Hematopoietic multipotent progenitor cell (in vitro differentiated cells): ENCODE data around the gene PCDHGC4. TPM values are rescaled to one million over a fixed set of nuclear protein-coding genes. Genes with fewer than 3 reads are reported as not detected.

ENCODE experiments used
- DNase-seq, 3 donors: peaks; one replicate each; pipeline ENCODE4 v3.0.0-alpha.2; 2011 to 2015; ENCODE audit warnings: low read depth in 2 of 3, low spot score in 2 of 3
- total RNA-seq: library from RNA; depleted of rRNA; stranded (reverse); fragments of >200 nt; gene quantifications from one replicate; pipeline ENCODE4 v1.2.3, GENCODE V29; 2012

The PCDHGC4 gene
- total RNA-seq, 1 donor, result 0.54 TPM

DNA sequence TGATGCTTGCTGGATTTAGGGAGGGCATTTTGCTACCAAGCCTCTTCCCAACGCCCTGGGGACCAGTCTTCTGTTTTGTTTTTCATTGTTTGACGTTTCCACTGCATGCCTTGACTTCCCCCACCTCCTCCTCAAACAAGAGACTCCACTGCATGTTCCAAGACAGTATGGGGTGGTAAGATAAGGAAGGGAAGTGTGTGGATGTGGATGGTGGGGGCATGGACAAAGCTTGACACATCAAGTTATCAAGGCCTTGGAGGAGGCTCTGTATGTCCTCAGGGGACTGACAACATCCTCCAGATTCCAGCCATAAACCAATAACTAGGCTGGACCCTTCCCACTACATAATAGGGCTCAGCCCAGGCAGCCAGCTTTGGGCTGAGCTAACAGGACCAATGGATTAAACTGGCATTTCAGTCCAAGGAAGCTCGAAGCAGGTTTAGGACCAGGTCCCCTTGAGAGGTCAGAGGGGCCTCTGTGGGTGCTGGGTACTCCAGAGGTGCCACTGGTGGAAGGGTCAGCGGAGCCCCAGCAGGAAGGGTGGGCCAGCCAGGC lies 27.0 kb downstream of the PCDHGC4 start:
- DNase-seq, result no peak

DNA sequence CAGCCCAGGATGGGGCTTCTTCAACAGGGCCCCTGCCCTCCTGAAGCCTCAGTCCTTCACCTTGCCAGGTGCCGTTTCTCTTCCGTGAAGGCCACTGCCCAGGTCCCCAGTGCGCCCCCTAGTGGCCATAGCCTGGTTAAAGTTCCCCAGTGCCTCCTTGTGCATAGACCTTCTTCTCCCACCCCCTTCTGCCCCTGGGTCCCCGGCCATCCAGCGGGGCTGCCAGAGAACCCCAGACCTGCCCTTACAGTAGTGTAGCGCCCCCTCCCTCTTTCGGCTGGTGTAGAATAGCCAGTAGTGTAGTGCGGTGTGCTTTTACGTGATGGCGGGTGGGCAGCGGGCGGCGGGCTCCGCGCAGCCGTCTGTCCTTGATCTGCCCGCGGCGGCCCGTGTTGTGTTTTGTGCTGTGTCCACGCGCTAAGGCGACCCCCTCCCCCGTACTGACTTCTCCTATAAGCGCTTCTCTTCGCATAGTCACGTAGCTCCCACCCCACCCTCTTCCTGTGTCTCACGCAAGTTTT lies 27.6 kb downstream of the PCDHGC4 start:
- DNase-seq, result peak; percentile 63 to 86 (median 74)

DNA sequence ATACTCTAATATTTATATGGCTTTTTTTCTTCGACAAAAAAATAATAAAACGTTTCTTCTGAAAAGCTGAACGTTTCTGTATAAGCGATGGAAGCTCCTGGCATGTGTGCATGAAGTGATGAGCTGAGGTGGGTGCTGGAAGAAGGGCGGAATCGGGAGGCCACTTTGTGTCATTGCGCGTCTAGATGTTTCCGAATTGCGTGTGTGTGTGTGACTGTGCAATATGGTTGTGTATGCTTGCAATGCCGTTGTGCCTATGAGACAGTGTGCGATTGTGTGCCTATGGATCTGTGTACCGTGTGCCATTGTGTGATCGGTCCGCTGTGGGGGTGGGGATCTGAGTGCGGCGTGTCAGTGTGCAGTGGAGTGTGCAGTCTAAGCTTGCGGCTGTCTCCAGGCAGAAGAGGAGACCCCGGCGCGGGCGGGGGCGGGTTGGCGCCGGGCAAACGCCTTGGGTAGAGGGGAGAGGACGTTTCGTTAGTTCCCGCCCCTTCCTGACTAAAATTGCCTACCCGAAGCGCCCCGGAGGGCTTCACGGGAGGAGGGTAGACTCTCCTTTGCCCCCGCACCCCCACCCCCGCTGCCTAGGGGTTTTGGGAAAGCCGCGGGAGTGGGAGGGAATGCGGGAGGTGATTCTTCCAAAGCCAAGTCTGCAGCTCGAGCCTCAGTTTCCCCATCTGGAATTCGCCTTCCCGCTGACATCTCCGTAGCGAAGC lies 28.2 kb downstream of the PCDHGC4 start:
- peak in 2 of 3 donors; percentile 35 to 56 for DNase-seq

DNA sequence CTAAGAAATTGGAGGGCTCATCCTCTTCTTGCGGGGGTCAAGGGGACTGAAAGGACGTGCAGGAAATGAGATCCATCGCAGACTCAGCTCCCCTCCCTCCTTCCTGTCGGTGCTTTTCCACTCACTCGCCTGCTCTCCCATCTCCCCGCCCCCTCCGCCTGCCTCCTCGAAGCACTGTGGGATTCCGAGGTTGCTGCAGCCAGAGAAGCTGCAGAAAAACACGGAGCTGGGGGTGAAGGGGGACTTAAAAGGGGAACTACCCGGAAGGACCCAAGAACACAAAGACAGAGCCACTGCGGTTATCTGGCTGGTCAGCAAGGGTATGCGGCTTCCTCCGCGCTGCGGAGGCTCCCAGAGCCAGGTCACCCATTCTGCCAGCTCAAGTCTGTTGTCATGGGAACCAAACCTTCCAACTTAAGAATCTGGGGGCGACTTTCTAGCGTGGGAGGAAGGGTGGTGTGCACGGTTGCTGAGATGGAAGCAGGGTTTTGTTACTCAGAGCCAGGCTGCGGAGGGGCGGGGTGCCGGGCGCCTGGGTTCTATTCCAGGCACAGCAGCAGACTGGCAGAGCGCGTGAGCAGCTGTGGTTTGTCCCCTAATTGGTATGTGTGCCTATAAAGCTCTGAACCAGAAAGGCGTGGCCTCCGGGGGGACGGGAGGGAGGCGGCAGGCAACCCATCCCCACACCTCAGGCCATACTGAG lies 28.9 kb downstream of the PCDHGC4 start:
- DNase-seq, result peak in 2 of 3 donors; percentile 74 to 84

DNA sequence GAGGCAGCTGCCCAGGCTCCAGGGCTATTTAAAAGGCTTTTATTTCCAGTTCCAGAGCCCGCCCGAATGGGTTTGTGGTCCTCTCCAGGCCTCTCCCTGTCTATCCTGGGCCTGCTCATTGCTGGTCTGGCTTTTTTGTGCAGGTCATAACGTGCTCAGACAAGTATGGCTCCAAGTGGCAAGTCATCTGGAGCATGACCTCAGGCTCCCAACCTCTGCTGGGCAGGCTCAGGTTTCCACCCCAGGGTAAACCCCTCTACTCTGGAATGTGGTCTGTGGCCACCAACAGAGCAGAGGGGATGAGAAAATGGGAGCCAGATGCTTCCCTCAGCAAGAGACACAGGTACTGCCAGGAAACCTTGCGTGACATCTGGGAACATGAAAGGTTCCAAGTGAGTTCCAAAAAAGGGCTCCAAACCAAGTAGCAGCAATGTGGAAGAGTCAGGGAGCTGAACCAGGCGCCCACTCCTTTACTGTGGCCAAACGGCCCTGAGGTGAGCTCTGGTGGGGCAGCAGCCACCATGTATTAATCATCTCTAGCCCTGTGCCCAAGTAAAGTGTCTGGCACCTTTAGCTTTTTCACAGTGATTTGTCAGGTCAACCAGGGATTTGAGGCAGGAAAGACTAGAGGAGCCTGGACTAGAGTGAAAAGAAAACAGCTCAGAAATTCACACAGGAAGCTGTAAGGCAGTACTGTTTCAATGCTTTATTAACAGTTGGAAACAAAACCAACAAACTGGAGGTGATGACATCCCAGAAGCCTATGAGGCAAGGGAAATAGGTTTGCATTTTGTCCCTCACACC lies 29.7 kb downstream of the PCDHGC4 start:
- no peak for DNase-seq

DNA sequence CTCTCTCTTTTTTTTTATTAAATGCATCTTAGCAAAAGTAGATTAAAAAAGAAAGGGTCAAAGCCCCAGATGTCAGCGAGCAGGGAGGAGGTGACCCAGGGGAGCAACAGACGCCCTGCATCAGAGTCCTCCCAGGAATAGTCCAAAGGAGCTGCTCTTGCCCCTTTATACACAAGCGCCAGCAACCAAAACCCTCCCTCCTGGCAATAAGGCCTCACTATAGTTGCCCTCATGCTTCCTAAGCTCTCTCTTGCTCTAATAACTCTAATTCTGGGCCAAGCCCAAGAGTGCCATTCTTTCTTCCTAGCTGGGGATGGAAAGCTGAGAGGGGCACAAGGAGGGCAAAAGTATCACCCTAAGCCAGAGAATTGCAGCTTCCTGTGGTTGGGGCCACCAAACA lies 30.3 kb downstream of the PCDHGC4 start:
- no peak for DNase-seq

DNA sequence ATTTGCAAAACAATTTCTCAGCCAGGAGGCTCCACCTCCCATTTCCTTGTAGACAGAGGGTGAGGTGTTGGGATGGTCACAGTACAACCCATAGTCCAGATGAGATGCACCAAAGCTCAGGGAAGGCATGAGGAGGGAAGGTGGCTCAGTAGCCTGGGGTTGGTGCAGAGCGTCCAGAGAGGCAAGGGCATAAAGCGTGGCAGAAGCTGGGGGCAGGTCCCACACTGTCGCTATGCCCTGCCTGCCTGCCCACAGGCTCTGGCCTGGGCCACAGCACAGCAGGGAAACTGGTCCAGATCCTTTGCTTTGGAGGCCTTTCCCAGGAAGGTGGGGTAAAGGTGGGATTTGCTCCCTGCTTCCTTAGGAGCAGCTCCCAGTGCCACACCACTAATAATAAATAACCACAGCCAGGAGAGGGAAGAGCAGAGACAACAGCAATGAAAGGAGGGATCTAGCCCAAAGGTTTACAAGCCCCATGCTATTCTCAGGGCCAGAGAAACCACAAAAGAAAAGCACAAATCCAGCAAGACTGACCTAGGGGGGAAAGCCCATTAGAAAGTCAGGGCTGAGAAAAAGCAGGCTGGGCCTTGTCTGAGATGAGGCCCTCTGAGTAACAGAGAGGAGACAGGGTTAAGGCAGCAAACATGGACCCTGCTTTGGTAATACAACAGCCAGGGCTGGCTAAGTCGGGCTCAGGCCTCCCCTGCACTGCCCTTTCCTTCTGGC lies 31.3 kb downstream of the PCDHGC4 start:
- no peak for DNase-seq

DNA sequence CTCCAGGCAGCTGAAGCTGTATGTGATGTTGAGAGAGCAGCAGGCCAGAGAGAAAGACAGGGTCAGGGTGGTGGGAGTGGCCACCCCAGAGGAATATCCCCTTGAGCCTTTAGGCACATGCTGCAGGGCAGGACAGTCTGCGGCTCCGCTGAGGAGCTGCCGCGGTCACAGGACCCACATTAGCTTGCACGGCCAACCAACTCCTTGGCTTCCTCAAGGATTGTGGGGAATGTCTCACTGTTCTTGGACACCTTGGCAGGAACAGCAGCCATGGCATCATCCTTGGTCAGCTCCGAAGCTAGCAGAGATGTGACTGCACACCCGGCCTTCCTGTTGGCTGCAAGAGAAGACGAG lies 31.8 kb downstream of the PCDHGC4 start:
- DNase-seq, result no peak

DNA sequence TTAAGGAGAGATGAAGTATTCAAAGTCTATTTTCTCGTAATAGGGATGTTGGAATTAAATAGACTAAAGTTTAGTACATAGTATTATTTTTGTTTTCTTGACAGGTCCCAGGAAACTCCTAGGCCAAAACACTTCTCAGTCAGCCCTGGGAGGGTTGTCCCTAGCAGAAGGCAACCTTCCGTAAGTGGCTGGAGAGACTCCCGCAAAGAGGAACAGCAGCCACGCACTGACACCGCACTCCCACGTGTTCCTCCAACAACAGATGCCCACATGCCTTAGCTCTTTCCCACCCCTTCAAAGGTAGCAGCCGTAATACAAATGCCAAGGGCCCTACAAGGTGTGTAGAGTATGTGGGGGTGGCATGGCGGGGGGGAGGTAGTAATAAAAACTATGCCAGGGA lies 32.5 kb downstream of the PCDHGC4 start:
- DNase-seq, result no peak

DNA sequence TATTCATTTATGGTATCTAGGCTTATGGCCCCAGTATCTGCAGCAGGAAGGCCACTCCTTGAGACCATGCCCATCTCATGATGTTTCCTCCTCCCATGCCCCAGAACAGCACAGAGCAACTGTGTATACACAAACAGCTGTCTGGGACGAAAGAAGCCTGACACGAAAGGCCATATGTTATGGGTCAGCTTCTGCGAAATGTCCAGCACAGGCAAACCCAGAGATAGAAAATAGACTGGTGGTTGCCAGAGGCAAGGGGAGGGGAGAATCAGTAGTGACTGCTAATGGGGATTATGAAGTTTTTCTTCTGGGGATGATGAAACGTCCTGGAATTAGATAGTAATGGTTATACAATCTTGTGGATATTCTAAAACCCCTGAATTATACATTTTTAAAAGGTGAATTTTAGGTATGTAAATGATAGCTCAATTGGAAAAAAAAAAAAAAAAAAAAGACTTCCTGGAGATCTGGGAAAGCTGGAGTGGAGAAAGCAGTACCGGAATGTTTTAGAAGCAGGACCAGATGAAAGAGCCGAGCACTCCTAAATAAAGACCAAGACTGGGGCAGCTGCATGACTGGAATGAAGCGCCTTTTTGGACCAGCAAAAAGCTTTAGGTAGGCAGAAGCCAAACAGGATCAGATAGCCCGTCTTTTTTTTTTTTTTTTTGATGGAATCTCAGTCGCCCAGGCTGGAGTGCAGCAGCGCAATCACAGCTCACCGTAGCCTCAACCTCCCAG lies 33.2 kb downstream of the PCDHGC4 start:
- no peak for DNase-seq

DNA sequence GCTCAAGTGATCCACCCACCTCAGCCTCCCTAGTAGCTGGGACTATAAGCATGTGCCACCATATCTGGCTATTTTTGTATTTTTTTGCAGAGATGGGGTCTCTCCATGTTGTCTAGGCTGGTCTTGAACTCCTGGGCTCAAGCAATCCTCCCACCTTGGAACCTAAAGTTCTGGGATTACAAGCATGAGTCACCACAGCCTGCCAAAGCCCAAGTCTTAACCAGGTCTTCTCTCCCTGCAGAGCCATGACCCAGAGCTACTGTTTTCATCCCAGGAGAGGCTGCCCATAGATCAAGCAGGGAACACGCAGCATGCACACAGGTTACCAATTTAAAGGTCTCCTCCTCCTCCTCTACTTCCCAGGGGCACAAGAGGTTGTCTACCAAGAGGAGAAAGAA lies 33.8 kb downstream of the PCDHGC4 start:
- DNase-seq, result no peak

DNA sequence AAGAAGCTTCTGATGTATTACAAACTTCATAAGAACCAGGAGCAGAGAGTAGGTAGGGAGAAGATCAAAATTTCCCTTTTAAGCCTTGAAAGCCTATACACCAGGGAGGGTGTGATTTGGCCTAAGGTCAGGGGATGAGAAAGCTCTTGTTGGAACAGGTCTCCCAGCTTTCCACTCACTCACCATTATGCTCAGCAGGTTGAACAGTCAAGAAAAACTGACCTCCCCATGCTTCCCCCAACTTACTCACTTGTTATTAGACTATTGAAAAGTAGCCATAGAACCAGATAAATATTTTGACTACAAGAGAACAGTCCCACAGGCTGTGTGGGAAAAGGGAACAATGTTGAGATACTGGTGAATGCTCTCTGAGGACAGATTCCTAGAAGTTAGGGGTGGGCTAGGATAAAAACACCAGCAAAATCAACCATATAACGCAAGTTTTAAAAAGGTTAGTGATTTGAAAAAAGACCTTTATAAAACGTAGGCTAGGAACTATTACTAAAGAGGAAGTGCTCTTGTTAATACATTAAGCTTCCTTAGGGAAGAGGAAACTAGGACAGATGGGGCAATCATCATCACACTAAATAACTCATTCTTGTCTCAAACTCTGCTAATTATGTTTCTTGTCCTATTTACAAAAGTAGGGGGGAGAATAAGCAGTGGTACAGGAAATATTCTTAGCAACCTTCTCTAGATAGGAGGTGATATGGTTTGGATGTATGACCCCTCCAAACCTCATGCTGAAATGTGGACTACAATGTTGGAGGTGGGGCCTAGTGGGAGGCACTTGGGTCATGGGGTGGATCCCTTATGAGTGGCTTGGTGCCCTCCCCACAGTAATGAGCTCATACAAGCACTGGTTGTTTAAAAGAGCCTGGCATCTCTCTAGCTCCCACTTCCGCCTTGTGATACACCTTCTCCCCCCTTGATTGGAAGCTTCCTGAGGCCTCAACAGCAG lies 35.1 kb downstream of the PCDHGC4 start:
- no peak for DNase-seq

DNA sequence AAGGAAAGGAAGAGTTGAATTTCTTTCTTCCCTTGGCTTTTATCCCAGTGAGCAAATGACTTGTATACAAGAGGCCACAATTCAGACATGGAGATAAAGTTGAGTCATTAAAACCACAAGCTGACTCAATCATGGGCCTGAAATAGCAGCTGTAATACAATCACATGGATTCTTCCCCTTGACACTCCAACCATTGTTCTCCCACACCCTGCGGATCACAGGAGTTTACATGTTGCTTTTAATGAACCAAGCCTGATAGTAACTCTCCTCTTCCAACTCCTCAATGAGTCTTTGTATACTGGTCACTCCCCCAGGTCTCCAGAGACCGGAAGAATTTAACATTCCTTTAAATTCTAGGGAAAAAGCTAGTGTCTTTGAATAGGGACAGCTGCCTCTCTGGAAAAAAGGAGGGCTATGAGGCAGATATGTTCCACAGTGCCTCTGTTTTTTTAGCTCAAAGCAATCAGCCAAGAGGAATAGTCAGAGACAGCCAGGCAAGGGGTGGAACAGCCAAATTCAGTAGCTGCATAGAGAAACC lies 36.5 kb downstream of the PCDHGC4 start:
- peak in 2 of 3 donors; percentile 38 to 58 for DNase-seq

DNA sequence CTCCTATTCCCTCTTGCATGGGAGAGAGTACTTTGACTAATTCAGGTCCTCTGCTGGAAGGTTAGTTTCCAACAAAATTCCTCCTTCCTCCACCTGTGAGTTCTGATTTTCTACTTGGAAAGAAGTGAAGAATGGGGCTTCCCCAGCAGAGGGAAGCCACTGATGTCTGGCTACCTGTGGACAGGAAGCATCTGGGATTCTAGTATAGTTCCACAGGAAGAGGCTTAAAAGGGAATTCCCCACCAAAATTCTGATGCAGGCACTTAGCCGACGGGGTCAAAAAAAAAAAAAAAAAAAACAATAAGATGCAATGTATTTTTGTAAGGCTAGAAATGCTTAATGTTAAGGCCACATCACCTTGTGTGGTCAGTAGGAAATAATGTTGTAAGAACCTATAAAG lies 37.5 kb downstream of the PCDHGC4 start:
- DNase-seq, result no peak

DNA sequence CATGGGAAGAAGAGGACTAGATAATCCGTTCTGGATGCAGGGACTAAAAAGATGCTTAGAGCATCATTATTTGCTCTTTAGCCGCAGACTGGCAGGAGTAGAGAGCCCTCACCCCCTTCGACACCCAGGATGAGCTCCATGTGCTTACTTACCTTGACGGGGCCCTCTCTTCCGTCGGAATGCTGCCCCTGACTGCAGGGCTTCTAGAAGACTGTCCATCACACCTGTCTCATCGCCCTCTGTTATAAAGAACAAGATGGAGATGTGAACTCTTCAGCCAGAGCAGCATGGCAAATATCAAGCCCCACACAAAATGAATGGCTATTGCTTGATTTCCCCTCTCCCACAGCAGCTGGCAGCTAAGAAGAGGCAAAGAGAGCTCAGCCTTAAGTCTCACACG lies 39.2 kb downstream of the PCDHGC4 start:
- DNase-seq, result no peak

DNA sequence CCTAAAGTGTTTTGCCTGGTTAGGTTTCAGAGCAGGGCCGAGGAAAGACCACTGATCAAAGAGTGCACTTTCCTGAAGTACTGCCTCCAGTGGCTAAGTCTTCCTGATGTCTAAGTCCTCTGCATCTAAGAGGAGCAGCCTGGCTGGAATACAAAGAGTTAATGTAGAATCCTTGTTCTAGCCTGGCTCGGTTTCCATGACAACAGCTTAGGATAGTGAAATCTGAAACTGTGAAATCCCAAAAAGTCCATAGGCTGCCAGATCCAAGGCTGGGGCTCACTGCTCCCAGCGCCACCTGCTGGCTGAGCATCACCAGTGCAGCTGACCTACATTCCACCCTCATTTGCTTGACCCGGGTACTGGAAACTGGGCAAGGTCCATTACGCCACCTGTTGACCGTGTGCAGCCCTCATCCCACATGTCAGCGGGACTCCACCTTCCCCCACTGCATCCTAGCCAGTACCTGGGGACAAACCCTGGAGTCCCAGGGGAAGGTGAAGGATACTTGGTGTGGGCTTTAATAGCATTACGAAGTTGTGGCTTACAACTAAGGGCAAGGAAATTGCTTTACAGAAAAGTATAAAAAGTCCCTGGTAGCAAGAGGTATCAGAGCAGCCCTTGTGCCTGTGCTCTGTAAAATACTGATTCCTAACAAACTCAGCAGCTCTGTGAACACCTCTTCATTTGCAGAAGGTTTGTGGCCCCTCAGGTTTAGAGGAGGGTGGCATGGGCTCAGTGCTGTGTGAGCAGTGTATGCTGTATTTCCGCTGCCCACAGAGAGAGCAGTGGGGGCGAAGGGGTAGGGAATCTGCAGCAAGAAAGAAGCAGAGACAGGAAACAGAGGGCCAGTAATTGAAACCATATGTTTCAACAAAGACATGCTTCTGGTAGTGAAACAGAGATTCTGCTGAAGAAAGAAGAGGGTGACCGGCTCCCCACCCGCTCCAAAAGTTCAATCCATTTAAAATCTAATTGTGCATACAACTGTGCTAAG lies 40.1 kb downstream of the PCDHGC4 start:
- peak; percentile 39 to 74 (median 70) for DNase-seq

DNA sequence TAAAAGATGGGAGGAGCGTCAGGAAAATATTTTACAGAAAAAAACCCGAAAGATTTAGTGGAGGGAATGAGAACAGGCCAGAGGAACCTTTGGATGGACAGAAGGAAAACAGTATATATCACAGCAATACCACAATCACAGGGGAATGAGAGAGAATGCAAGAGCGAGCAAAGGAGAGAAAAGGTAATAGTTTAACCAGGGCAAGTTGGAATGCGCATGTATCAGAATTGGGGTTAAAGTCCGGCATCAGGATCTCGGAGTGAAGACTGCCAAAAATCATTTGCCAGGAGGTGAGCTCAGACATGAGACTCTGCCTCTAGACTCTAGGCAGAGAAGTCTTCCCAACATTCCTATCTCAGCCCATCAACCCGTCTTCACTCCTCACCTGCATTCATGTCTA lies 40.8 kb downstream of the PCDHGC4 start:
- DNase-seq, result no peak
